NCI-H524 (cell line): ENCODE results near the gene QRICH2.
"Not testable (repeated sequence)": the region's sequence is repeated elsewhere in the genome, so short reads cannot be mapped to it uniquely, and the experiment has no call there.

Experiments used
- DNase-seq, 2 experiments: peaks; one replicate each; lab custom pipeline; 2025; lab: John Stamatoyannopoulos, UW

QRICH2 gene

GRCh38 chr17:76307966-76308338, at the start of gene QRICH2:
Gene QRICH2 (minus strand): TSS chr17:76308276. CDS start chr17:76307998, 278 bp downstream.
- no peak for DNase-seq

GRCh38 chr17:76357597-76358158, 49.6 kb upstream of the QRICH2 start:
- no peak for DNase-seq

GRCh38 chr17:76356803-76357456, 48.9 kb upstream of the QRICH2 start:
- no peak for DNase-seq

GRCh38 chr17:76354747-76355310, 46.8 kb upstream of the QRICH2 start:
- DNase-seq: no peak

GRCh38 chr17:76354317-76354729, 46.2 kb upstream of the QRICH2 start:
- no peak for DNase-seq

- peak; percentile 98 to 99 for DNase-seq
Measured at GRCh38 chr17:76353599-76354316, 45.7 kb upstream of the QRICH2 start, which contains the start of gene PRPSAP1. Gene PRPSAP1 (minus strand): TSS chr17:76353916. CDS start chr17:76353703, 213 bp downstream.

GRCh38 chr17:76353004-76353598, 45.0 kb upstream of the QRICH2 start:
- peak in 1 of 2 experiments; percentile 45 for DNase-seq

- no peak for DNase-seq
Measured at GRCh38 chr17:76351526-76352071, 43.5 kb upstream of the QRICH2 start.

GRCh38 chr17:76350463-76350862, 42.4 kb upstream of the QRICH2 start:
- DNase-seq: no peak

- not testable (repeated sequence) for DNase-seq
Measured at GRCh38 chr17:76346936-76347335, 38.9 kb upstream of the QRICH2 start.

GRCh38 chr17:76345377-76345974, 37.4 kb upstream of the QRICH2 start:
- DNase-seq: no peak

GRCh38 chr17:76343106-76343505, 35.0 kb upstream of the QRICH2 start:
- no peak for DNase-seq

GRCh38 chr17:76341301-76341700, 33.2 kb upstream of the QRICH2 start:
- no peak for DNase-seq

GRCh38 chr17:76337413-76337777, 29.3 kb upstream of the QRICH2 start:
- DNase-seq: no peak

- DNase-seq: no peak
Measured at GRCh38 chr17:76336756-76337412, 28.8 kb upstream of the QRICH2 start.

GRCh38 chr17:76335716-76336381, 27.8 kb upstream of the QRICH2 start:
- no peak for DNase-seq

- no peak for DNase-seq
Measured at GRCh38 chr17:76333673-76334505, 25.8 kb upstream of the QRICH2 start.

GRCh38 chr17:76331083-76331482, 23.0 kb upstream of the QRICH2 start:
- no peak for DNase-seq

- no peak for DNase-seq
Measured at GRCh38 chr17:76329664-76330063, 21.6 kb upstream of the QRICH2 start.

GRCh38 chr17:76327696-76328095, 19.6 kb upstream of the QRICH2 start:
- DNase-seq: no peak
